Liver (tissue), 3 donors: Measurements from ENCODE around the gene ANKRD13D.

Experiments used
- EGR1 ChIP-seq, 2 donors: IDR thresholded peaks; 2 replicates each; pipeline ENCODE4 v1.6.1; 2016 to 2018; ENCODE audit warnings: antibody characterized with exemption in 2 of 2, low read depth in 2 of 2
- RAD21 ChIP-seq, 2 donors: IDR thresholded peaks; 2 replicates each; pipeline ENCODE4 v1.6.1; 2016; ENCODE audit warnings: antibody characterized with exemption in 2 of 2, mild to moderate bottlenecking in 2 of 2
- RXRA ChIP-seq, 2 donors: IDR thresholded peaks; 2 replicates each; pipeline ENCODE4 v1.6.1; 2017 to 2018; ENCODE audit warnings: antibody characterized with exemption in 2 of 2, mild to moderate bottlenecking in 1 of 2
- SP1 ChIP-seq: IDR thresholded peaks from 2 replicates; pipeline ENCODE4 v1.6.1; 2018; ENCODE audit warnings: antibody characterized with exemption, mild to moderate bottlenecking
- TF ChIP-seq, protein P1 (sequence below): fragments of 150-350 bp; IDR thresholded peaks from 2 replicates; pipeline ENCODE4 v1.5.1; 2017; ENCODE audit warnings: improper control_type of control experiment, low read depth, low read length; ENCODE audit not compliant: missing input control
- TF ChIP-seq, protein P2 (sequence below): IDR thresholded peaks from 2 replicates; pipeline ENCODE4 v1.6.1; 2016; ENCODE audit warnings: antibody characterized with exemption
- TF ChIP-seq, protein P3 (sequence below): IDR thresholded peaks from 2 replicates; pipeline ENCODE4 v1.6.1; 2016; ENCODE audit warnings: antibody characterized with exemption
- TF ChIP-seq, protein P4 (sequence below): IDR thresholded peaks from 2 replicates; pipeline ENCODE4 v1.6.1; 2016; ENCODE audit warnings: antibody characterized with exemption, mild to moderate bottlenecking
- donor health status: healthy.
- donor health status: healthy.

DNA sequence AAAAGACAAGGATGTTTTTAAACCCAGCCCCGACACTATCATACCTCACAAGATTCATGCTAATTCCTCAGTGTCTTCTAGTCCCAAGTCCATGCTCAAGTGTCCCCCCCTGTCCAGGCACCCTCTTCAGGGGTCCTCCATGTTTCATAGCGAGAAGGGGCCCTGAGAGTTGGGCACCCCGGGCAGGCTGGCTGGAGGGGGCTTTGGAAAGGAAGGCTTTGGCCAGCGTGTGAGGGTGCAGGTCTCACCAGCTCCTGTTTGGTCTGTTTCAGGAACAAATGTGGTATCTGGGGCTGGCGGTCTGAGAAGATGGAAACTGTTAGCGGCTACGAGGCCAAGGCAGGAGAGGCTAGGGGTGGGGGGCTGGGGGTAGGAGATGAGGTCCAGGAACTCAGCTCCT is 9.7 kb downstream of the ANKRD13D start:
- TF ChIP-seq, protein P1, sequence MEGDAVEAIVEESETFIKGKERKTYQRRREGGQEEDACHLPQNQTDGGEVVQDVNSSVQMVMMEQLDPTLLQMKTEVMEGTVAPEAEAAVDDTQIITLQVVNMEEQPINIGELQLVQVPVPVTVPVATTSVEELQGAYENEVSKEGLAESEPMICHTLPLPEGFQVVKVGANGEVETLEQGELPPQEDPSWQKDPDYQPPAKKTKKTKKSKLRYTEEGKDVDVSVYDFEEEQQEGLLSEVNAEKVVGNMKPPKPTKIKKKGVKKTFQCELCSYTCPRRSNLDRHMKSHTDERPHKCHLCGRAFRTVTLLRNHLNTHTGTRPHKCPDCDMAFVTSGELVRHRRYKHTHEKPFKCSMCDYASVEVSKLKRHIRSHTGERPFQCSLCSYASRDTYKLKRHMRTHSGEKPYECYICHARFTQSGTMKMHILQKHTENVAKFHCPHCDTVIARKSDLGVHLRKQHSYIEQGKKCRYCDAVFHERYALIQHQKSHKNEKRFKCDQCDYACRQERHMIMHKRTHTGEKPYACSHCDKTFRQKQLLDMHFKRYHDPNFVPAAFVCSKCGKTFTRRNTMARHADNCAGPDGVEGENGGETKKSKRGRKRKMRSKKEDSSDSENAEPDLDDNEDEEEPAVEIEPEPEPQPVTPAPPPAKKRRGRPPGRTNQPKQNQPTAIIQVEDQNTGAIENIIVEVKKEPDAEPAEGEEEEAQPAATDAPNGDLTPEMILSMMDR: no peak
- TF ChIP-seq, protein P2, sequence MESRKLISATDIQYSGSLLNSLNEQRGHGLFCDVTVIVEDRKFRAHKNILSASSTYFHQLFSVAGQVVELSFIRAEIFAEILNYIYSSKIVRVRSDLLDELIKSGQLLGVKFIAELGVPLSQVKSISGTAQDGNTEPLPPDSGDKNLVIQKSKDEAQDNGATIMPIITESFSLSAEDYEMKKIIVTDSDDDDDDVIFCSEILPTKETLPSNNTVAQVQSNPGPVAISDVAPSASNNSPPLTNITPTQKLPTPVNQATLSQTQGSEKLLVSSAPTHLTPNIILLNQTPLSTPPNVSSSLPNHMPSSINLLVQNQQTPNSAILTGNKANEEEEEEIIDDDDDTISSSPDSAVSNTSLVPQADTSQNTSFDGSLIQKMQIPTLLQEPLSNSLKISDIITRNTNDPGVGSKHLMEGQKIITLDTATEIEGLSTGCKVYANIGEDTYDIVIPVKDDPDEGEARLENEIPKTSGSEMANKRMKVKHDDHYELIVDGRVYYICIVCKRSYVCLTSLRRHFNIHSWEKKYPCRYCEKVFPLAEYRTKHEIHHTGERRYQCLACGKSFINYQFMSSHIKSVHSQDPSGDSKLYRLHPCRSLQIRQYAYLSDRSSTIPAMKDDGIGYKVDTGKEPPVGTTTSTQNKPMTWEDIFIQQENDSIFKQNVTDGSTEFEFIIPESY: no peak
- TF ChIP-seq SP1: no peak
- no peak for TF ChIP-seq EGR1 (IDR thresholded peaks at IDR 0.05; ENCODE audit: low read depth in 2 of 2)
- TF ChIP-seq, protein P3, sequence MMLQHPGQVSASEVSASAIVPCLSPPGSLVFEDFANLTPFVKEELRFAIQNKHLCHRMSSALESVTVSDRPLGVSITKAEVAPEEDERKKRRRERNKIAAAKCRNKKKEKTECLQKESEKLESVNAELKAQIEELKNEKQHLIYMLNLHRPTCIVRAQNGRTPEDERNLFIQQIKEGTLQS: no peak
- no peak for TF ChIP-seq RXRA (IDR thresholded peaks at IDR 0.05)
- TF ChIP-seq, protein P4, sequence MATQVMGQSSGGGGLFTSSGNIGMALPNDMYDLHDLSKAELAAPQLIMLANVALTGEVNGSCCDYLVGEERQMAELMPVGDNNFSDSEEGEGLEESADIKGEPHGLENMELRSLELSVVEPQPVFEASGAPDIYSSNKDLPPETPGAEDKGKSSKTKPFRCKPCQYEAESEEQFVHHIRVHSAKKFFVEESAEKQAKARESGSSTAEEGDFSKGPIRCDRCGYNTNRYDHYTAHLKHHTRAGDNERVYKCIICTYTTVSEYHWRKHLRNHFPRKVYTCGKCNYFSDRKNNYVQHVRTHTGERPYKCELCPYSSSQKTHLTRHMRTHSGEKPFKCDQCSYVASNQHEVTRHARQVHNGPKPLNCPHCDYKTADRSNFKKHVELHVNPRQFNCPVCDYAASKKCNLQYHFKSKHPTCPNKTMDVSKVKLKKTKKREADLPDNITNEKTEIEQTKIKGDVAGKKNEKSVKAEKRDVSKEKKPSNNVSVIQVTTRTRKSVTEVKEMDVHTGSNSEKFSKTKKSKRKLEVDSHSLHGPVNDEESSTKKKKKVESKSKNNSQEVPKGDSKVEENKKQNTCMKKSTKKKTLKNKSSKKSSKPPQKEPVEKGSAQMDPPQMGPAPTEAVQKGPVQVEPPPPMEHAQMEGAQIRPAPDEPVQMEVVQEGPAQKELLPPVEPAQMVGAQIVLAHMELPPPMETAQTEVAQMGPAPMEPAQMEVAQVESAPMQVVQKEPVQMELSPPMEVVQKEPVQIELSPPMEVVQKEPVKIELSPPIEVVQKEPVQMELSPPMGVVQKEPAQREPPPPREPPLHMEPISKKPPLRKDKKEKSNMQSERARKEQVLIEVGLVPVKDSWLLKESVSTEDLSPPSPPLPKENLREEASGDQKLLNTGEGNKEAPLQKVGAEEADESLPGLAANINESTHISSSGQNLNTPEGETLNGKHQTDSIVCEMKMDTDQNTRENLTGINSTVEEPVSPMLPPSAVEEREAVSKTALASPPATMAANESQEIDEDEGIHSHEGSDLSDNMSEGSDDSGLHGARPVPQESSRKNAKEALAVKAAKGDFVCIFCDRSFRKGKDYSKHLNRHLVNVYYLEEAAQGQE: no peak
- no peak for TF ChIP-seq RAD21 (IDR thresholded peaks at IDR 0.05)
